HG03103 (cell line): ENCODE results near the gene IQGAP2.
"Not testable (repeated sequence)": the region's sequence is repeated elsewhere in the genome, so short reads cannot be mapped to it uniquely, and the experiment has no call there.

Experiments used
- ATAC-seq: cut with Tn5 transposase; IDR thresholded peaks from one replicate; pipeline ENCODE4 v1.9.1; 2021; ENCODE audit warnings: low read depth; ENCODE audit not compliant: unreplicated experiment

Gene IQGAP2

GRCh38 chr5:76677849-76678472 lies 274.9 kb downstream of the IQGAP2 start:
- no peak for ATAC-seq

GRCh38 chr5:76679231-76679630 lies 276.1 kb downstream of the IQGAP2 start:
- ATAC-seq: no peak

- not testable (repeated sequence) for ATAC-seq
These were observed 277.7 kb downstream of the IQGAP2 start for GRCh38 chr5:76680826-76681225.

GRCh38 chr5:76681287-76681686 lies 278.2 kb downstream of the IQGAP2 start:
- no peak for ATAC-seq

GRCh38 chr5:76682387-76682786 lies 279.3 kb downstream of the IQGAP2 start:
- ATAC-seq: no peak

- ATAC-seq: no peak
These were observed 281.0 kb downstream of the IQGAP2 start for GRCh38 chr5:76683816-76684731.

GRCh38 chr5:76684756-76685519 lies 281.9 kb downstream of the IQGAP2 start:
- ATAC-seq: no peak

- no peak for ATAC-seq
These were observed 282.6 kb downstream of the IQGAP2 start for GRCh38 chr5:76685704-76686103.

- ATAC-seq: no peak
These were observed 285.1 kb downstream of the IQGAP2 start for GRCh38 chr5:76688212-76688611.

GRCh38 chr5:76688836-76689235 lies 285.8 kb downstream of the IQGAP2 start:
- ATAC-seq: no peak

- ATAC-seq: no peak
These were observed 286.4 kb downstream of the IQGAP2 start for GRCh38 chr5:76689321-76690036.

GRCh38 chr5:76690037-76690679 lies 287.1 kb downstream of the IQGAP2 start:
- no peak for ATAC-seq

GRCh38 chr5:76690704-76691466 lies 287.8 kb downstream of the IQGAP2 start:
- no peak for ATAC-seq

GRCh38 chr5:76691467-76692273 lies 288.6 kb downstream of the IQGAP2 start:
- no peak for ATAC-seq

- no peak for ATAC-seq
These were observed 289.1 kb downstream of the IQGAP2 start for GRCh38 chr5:76692274-76692540.

- no peak for ATAC-seq
These were observed 289.6 kb downstream of the IQGAP2 start for GRCh38 chr5:76692651-76693050.

GRCh38 chr5:76693141-76693540 lies 290.1 kb downstream of the IQGAP2 start:
- no peak for ATAC-seq

- ATAC-seq: no peak
These were observed 291.2 kb downstream of the IQGAP2 start for GRCh38 chr5:76694317-76694716.

- no peak for ATAC-seq
These were observed 292.3 kb downstream of the IQGAP2 start for GRCh38 chr5:76695346-76695745.
